GM12891 (cell line): ENCODE measurements around the gene TMEM223.

Source experiments
- PAX5 ChIP-seq: IDR thresholded peaks from 2 replicates; pipeline ENCODE4 v1.6.1; 2011; ENCODE audit warnings: low read length, moderate library complexity, mild to moderate bottlenecking; ENCODE audit not compliant: insufficient read depth, severe bottlenecking
- POLR2A ChIP-seq: IDR thresholded peaks from 2 replicates; pipeline ENCODE4 v1.6.1; 2011; ENCODE audit warnings: low read depth, low read length, control low read depth
- POLR2AphosphoS5 ChIP-seq: IDR thresholded peaks from 2 replicates; pipeline ENCODE4 v1.6.1; 2011; ENCODE audit warnings: low read depth, low read length, control low read depth
- POU2F2 ChIP-seq: IDR thresholded peaks from 2 replicates; pipeline ENCODE4 v1.6.1; 2011; ENCODE audit warnings: low read depth, mild to moderate bottlenecking, control low read depth, low read length, moderate library complexity
- SPI1 ChIP-seq: IDR thresholded peaks from 2 replicates; pipeline ENCODE4 v1.6.1; 2011; ENCODE audit warnings: low read depth, low read length, control low read depth
- TAF1 ChIP-seq: IDR thresholded peaks from 2 replicates; pipeline ENCODE4 v1.6.1; 2011; ENCODE audit warnings: low read depth, low read length, control low read depth

DNA sequence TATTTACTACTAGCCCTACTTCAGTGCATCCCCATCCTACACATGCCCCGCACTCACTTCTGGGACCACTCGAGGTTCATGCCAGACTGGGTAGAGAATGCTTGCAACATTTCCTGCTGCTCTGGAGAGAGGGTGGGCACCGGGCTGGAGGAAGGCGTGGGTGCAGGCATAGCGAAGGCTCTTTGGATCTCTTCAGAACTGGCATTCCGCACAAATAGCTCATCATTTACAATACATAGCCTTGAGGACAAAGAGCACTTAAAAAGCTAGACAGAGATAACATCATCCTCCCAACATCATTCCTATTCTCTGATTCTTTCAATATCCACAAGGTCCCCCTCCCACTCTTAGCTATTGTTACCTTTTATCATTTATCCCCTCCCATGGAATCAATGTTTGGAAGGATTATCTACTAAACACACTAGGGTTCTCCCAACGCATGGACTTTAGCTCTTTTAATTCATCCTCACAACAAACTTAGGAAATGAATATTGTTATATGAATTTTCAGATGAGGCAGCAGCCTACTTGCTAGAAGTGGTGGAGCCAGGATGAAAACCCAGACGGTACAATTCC, 2.5 kb upstream of the TMEM223 start:
- TF ChIP-seq POLR2A (no peak), POLR2AphosphoS5 (no peak), PAX5 (no peak), TAF1 (no peak), POU2F2 (no peak), SPI1 (no peak)
